Pancreas (tissue), 10 donors: ENCODE measurements around the gene MNAT1. TPM values are rescaled to one million over a fixed set of nuclear protein-coding genes. Genes with fewer than 3 reads are reported as not detected.

ENCODE experiments used
- ATAC-seq, 4 donors: fragments of 200-7000 bp; cut with Tn5 transposase; one replicate each; pipeline versions ENCODE4 v1.8.0 to v1.9.1; 2020; ENCODE audit warnings: mild to moderate bottlenecking in 4 of 4, moderate library complexity in 4 of 4
- DNase-seq, 6 donors: peaks; one replicate each; pipeline ENCODE4 v3.0.0-alpha.2; 2020
- FAIRE-seq: peaks from 2 replicates; lab custom pipeline; 2012; peaks lifted over from hg19 to GRCh38; lab: Jason Lieb, UNC
- H3K27ac ChIP-seq, 4 donors: fragments of 200-600 bp; sonication (generic); 1 replicate in 3 of 4; 2 replicates in 1 of 4; pipeline versions ENCODE4 v1.5.0 to v1.8.0; 2020
- H3K27me3 ChIP-seq, 4 donors: fragments of 200-600 bp; one replicate each; pipeline ENCODE4 v1.8.0; 2021
- H3K36me3 ChIP-seq, 3 donors: fragments of 200-600 bp; sonication (generic) in 1 of 3; one replicate each; pipeline versions ENCODE4 v1.5.0 to v1.8.0; 2020 to 2021
- H3K4me1 ChIP-seq, 3 donors: fragments of 200-600 bp; one replicate each; pipeline ENCODE4 v1.8.0; 2021
- H3K4me3 ChIP-seq, 4 donors: fragments of 200-600 bp; sonication (generic) in 2 of 4; one replicate each; pipeline versions ENCODE4 v1.5.0 to v1.8.0; 2020 to 2021
- H3K9me3 ChIP-seq, 4 donors: fragments of 200-600 bp; one replicate each; pipeline ENCODE4 v1.8.0; 2021
- CTCF ChIP-seq, 4 donors: fragments of 200-600 bp; sonication (generic) in 3 of 4; IDR thresholded peaks; one replicate each; pipeline versions ENCODE4 v1.5.0 to v1.8.0; 2021; ENCODE audit warnings: antibody characterized with exemption in 4 of 4
- WGBS, 2 donors: extraction: QIAGEN DNeasy Blood & Tissue Kit; methylation state at CpG; one replicate each; pipeline ENCODE4 v1.1.7; 2013; 5-methylcytosine and 5-hydroxymethylcytosine counted together
- intact Hi-C, 3 donors: fragments of 100-400 bp; cut with DNase I; formaldehyde crosslinking; loops; one replicate each; pipeline versions ENCODE4 v1.11.1 to v1.14.2; 2022
- polyA plus RNA-seq, 2 donors: library from polyadenylated mRNA; stranded (reverse); fragments of 200-250 nt; gene quantifications; one replicate each; pipeline ENCODE4 v1.2.3, GENCODE V29; 2013
- total RNA-seq, 6 donors: library from RNA; stranded (reverse); fragmentation: NEBNext Ultra II Directional in 4 of 6; extraction: Animal tissue kit (Norgen Biotek cat#: 25700) in 4 of 6; gene quantifications; one replicate each; pipeline versions ENCODE4 v1.2.1 to v1.2.4, GENCODE V29; 2021 to 2023
- donor health status: healthy with polysubstance abuse.
- donor health status: DM: no; HTN: no; CAD: no; lungs with moderate emphysema.
- donor health status: DM: no; HTN: no; CAD: no.
- donor health status: control.
- donor health status: control.
- donor health status: Bipolar disorder and iron deficiency.
- donor health status: DM: yes; HTN: yes; CAD: no.
- donor health status: DM: no; HTN: no; CAD: no.
- donor health status: DM: no; HTN: no; CAD: no.
- donor health status: DM: yes; HTN: yes; CAD: no.

Gene MNAT1
- total and polyA plus RNA-seq, 8 donors, result 6.9 to 15.6 (median 12.2) TPM

- intact Hi-C loops, result no loop called here
- H3K27ac ChIP-seq, result no peak overlapping the region
- DNase-seq (no peak), FAIRE-seq (no peak), ATAC-seq (no peak)
- no peaks in the 10 kb centered on the region for H3K36me3 ChIP-seq
- no peaks in the 10 kb centered on the region for H3K27me3 ChIP-seq
- no peak for TF ChIP-seq CTCF (IDR thresholded peaks at IDR 0.05)
- H3K4me3 ChIP-seq, result no peak overlapping the region
- H3K9me3 ChIP-seq, result no peaks in the 10 kb centered on the region
- no peaks in the 10 kb centered on the region for H3K4me1 ChIP-seq
- 84 to 90% methylated on average over 2 of the region's 2 CpGs for WGBS, 2 donors
Observed at GRCh38 chr14:60922050-60922449, 187.5 kb downstream of the MNAT1 start.

GRCh38 chr14:60925286-60925685, 190.7 kb downstream of the MNAT1 start:
- intact Hi-C loops, result no loop called here
- Histone ChIP-seq H3K36me3 (no peaks in the 10 kb centered on the region), H3K27ac (no peak overlapping the region), H3K9me3 (no peaks in the 10 kb centered on the region), H3K4me3 (no peak overlapping the region), H3K27me3 (no peaks in the 10 kb centered on the region), H3K4me1 (no peaks in the 10 kb centered on the region)
- DNase-seq, result no peak
- no peak for FAIRE-seq
- no peak for ATAC-seq
- 80 to 81% methylated on average over 1 of the region's 1 CpG for WGBS, 2 donors
- TF ChIP-seq CTCF (IDR thresholded peaks at IDR 0.05), result no peak

- FAIRE-seq (no peak), DNase-seq (no peak), ATAC-seq (no peak)
- Histone ChIP-seq H3K36me3 (no peaks in the 10 kb centered on the region), H3K4me1 (no peaks in the 10 kb centered on the region), H3K4me3 (no peak overlapping the region), H3K9me3 (no peaks in the 10 kb centered on the region), H3K27ac (no peak overlapping the region), H3K27me3 (no peaks in the 10 kb centered on the region)
- intact Hi-C loops, result no loop called here
- WGBS, 2 donors, result 93 to 98% methylated on average over 3 of the region's 3 CpGs
- TF ChIP-seq CTCF (IDR thresholded peaks at IDR 0.05), result no peak
Observed at GRCh38 chr14:60926002-60926401, 191.4 kb downstream of the MNAT1 start.

GRCh38 chr14:60931218-60931617, 196.7 kb downstream of the MNAT1 start:
- 100% methylated on average over 1 of the region's 1 CpG for WGBS, 2 donors
- H3K36me3 ChIP-seq, result no peaks in the 10 kb centered on the region
- TF ChIP-seq CTCF (IDR thresholded peaks at IDR 0.05), result no peak
- H3K4me3 ChIP-seq, result no peak overlapping the region
- H3K27ac ChIP-seq, result no peak overlapping the region
- no peaks in the 10 kb centered on the region for H3K9me3 ChIP-seq
- no peaks in the 10 kb centered on the region for H3K4me1 ChIP-seq
- DNase-seq (no peak), FAIRE-seq (no peak), ATAC-seq (no peak)
- H3K27me3 ChIP-seq, result no peaks in the 10 kb centered on the region
- intact Hi-C loops, result no loop called here

GRCh38 chr14:60933920-60934655, 199.5 kb downstream of the MNAT1 start:
- ATAC-seq (no peak), FAIRE-seq (no peak), DNase-seq (no peak)
- TF ChIP-seq CTCF (IDR thresholded peaks at IDR 0.05), result no peak
- WGBS, 2 donors, result 79 to 80% methylated on average over 8 of the region's 8 CpGs
- Histone ChIP-seq H3K36me3 (no peaks in the 10 kb centered on the region), H3K9me3 (no peaks in the 10 kb centered on the region), H3K4me3 (no peak overlapping the region), H3K4me1 (no peaks in the 10 kb centered on the region), H3K27me3 (no peaks in the 10 kb centered on the region), H3K27ac (no peak overlapping the region)
- intact Hi-C loops, result no loop called here
